Kidney (tissue), 14 donors: Measurements from ENCODE around the gene FBXO2. TPM values are rescaled to one million over a fixed set of nuclear protein-coding genes. Genes with fewer than 3 reads are reported as not detected.

Experiments used
- DNase-seq, 5 donors: peaks; one replicate each; pipeline ENCODE4 v3.0.0-alpha.2; 2013 to 2020
- FAIRE-seq: peaks from 2 replicates; lab custom pipeline; 2012; peaks lifted over from hg19 to GRCh38; lab: Jason Lieb, UNC
- H3K27ac ChIP-seq, 2 donors: one replicate each; pipeline ENCODE4 v1.7.0; 2013; ENCODE audit warnings: low read depth in 2 of 2, low read length in 2 of 2, inconsistent platforms in 1 of 2
- H3K27me3 ChIP-seq: one replicate; pipeline ENCODE4 v1.7.1; 2013; ENCODE audit warnings: low read length, inconsistent platforms; ENCODE audit not compliant: control insufficient read depth, insufficient read depth
- H3K36me3 ChIP-seq, 3 donors: one replicate each; pipeline versions ENCODE4 v1.7.0 to v1.7.1; 2013; ENCODE audit warnings: low read length in 3 of 3, control low read depth in 1 of 3, inconsistent platforms in 1 of 3; ENCODE audit not compliant: insufficient read depth in 3 of 3, control insufficient read depth in 2 of 3
- H3K4me1 ChIP-seq, 3 donors: one replicate each; pipeline versions ENCODE4 v1.7.0 to v1.7.1; 2013; ENCODE audit warnings: low read length in 3 of 3, inconsistent platforms in 1 of 3, low read depth in 1 of 3; ENCODE audit not compliant: control insufficient read depth in 2 of 3, insufficient read depth in 2 of 3
- H3K4me3 ChIP-seq, 3 donors: one replicate each; pipeline versions ENCODE4 v1.7.0 to v1.8.1; 2013; ENCODE audit warnings: low read length in 3 of 3, control low read depth in 1 of 3, inconsistent platforms in 1 of 3
- H3K9ac ChIP-seq, 3 donors: one replicate each; pipeline versions ENCODE4 v1.7.0 to v1.7.1; 2013; ENCODE audit warnings: low read length in 3 of 3, control low read depth in 1 of 3, inconsistent platforms in 1 of 3
- H3K9me3 ChIP-seq, 3 donors: one replicate each; pipeline versions ENCODE4 v1.7.0 to v1.7.1; 2013; ENCODE audit warnings: low read length in 3 of 3, control low read depth in 1 of 3, inconsistent platforms in 1 of 3; ENCODE audit not compliant: control insufficient read depth in 2 of 3, insufficient read depth in 1 of 3
- CTCF ChIP-seq: IDR thresholded peaks from 3 replicates; pipeline ENCODE4 v1.5.1; 2012; ENCODE audit warnings: mild to moderate bottlenecking, moderate library complexity, borderline replicate concordance; ENCODE audit not compliant: insufficient read depth; ENCODE audit errors: extremely low read depth
- intact Hi-C: fragments of 100-400 bp; cut with DNase I; formaldehyde crosslinking; loops from one replicate; pipeline ENCODE4 v1.11.1; 2022
- polyA plus RNA-seq: library from polyadenylated mRNA; stranded (reverse); fragments of 350-450 nt; fragmentation: Illumina TruSeq; extraction: RNeasy Lipid Tissue Mini Kit (QIAGEN cat#74804); gene quantifications from one replicate; pipeline ENCODE4 v1.2.3, GENCODE V29; 2014; ENCODE audit warnings: low read depth, low replicate concordance; ENCODE audit not compliant: insufficient read depth
- total RNA-seq: library from RNA; stranded (reverse); fragmentation: NEBNext Ultra II Directional; extraction: Animal tissue kit (Norgen Biotek cat#: 25700); gene quantifications from one replicate; pipeline ENCODE4 v1.2.1, GENCODE V29; 2021
- donor health status: control.
- donor health status: control.
- donor health status: control.
- donor health status: control.
- donor health status: control.
- donor health status: DM: yes; HTN: yes; CAD: no.
- donor health status: Normal renal cell carcinoma (clear cell type).

Gene FBXO2
- total and polyA plus RNA-seq, 2 donors from 2014 or later = 10.2 to 38.4 TPM

DNA sequence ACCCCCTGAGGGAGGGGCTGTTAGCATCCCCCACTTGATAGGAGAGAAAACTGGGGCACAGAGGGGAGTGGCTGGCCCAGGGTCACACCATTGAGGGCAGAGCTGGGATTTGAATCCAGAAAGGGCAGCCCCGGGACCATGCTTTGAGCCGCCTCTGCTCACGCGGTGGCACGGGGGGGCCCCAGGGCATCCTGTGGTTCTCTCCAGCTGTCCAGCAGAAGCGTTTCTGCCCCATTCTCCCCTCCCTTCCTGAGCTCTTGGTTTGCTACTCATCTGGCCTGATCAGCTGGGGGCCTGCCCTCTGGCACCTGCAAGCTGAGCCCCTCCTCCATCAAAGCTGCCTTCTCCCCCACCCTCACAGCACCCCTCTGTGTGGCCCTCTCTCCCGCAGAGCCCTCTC, 37.5 kb downstream of the FBXO2 start:
- no peaks in the 10 kb centered on the region for H3K9me3 ChIP-seq
- H3K36me3 ChIP-seq = no peaks in the 10 kb centered on the region
- H3K27me3 ChIP-seq = no peaks in the 10 kb centered on the region
- no peak overlapping the region for H3K4me3 ChIP-seq
- H3K9ac ChIP-seq = no peak overlapping the region
- no peak for DNase-seq
- no peak for TF ChIP-seq CTCF
- intact Hi-C loops = no loop called here
- H3K4me1 ChIP-seq = no peaks in the 10 kb centered on the region
- FAIRE-seq = no peak
- H3K27ac ChIP-seq = no peak overlapping the region

- TF ChIP-seq CTCF = no peak
- no peaks in the 10 kb centered on the region for H3K4me1 ChIP-seq
- intact Hi-C loops = no loop called here
- DNase-seq (no peak), FAIRE-seq (no peak)
- no peak overlapping the region for H3K9ac ChIP-seq
- no peaks in the 10 kb centered on the region for H3K36me3 ChIP-seq
- H3K27ac ChIP-seq = no peak overlapping the region
- no peaks in the 10 kb centered on the region for H3K27me3 ChIP-seq
- no peaks in the 10 kb centered on the region for H3K9me3 ChIP-seq
- no peak overlapping the region for H3K4me3 ChIP-seq
Measured at GRCh38 chr1:11615090-11615489, 39.1 kb downstream of the FBXO2 start.

- Histone ChIP-seq H3K9ac (no peak overlapping the region), H3K4me1 (no peaks in the 10 kb centered on the region), H3K27ac (no peak overlapping the region), H3K4me3 (no peak overlapping the region), H3K9me3 (no peaks in the 10 kb centered on the region), H3K27me3 (no peaks in the 10 kb centered on the region), H3K36me3 (no peaks in the 10 kb centered on the region)
- TF ChIP-seq CTCF = no peak
- intact Hi-C loops = no loop called here
- FAIRE-seq (no peak), DNase-seq (no peak)
Measured at GRCh38 chr1:11613347-11613746, 40.9 kb downstream of the FBXO2 start.

DNA sequence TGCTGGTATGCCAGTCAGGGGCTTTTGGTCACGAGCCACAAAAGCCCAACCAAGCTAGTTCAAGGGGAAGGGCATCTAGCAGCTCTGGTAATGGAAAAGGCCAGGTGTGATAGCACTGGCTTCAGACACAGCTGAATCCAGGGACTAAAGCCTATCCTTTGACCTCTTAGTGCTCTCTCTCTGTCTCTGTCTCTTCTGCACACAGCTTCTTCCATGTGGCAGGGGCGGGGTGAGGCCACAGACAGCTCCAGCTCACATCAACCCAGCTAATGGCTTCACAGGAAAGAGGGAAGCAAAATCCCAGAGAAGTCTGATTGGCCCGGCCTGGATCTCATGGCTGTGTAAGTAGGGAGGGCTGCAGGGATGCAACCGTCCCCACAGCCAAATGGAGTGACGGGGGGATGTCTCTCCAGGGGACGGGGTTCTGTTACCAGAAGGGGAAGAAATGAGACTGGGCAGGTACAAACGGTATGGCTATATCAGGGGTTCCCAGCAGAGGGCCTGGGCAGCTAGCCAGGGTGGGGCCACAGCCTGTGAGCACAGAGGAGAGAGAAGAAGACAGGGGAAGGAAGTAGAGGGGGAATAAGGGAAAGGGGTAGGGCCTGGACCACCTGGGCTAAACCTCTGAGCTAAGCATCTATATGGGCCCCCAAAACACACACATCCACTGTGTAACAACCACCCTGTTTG, 42.4 kb downstream of the FBXO2 start:
- no peaks in the 10 kb centered on the region for H3K27me3 ChIP-seq
- FAIRE-seq = no peak
- no peak overlapping the region for H3K4me3 ChIP-seq
- H3K4me1 ChIP-seq = no peaks in the 10 kb centered on the region
- H3K9me3 ChIP-seq = no peaks in the 10 kb centered on the region
- intact Hi-C loops = no loop called here
- no peak overlapping the region for H3K27ac ChIP-seq
- no peak for TF ChIP-seq CTCF
- no peak for DNase-seq
- H3K9ac ChIP-seq = no peak overlapping the region
- no peaks in the 10 kb centered on the region for H3K36me3 ChIP-seq
